Keratinocyte (primary cell): ENCODE results near the gene E2F1. TPM values are rescaled to one million over a fixed set of nuclear protein-coding genes. Genes with fewer than 3 reads are reported as not detected.

Experiments
- DNase-seq: peaks from one replicate; pipeline ENCODE4 v3.0.0-alpha.2; 2011; ENCODE audit warnings: low read depth, missing footprints, low spot score
- FAIRE-seq: peaks from 2 replicates; lab custom pipeline; 2011; peaks lifted over from hg19 to GRCh38; lab: Jason Lieb, UNC
- H2AFZ ChIP-seq: 2 replicates; pipeline ENCODE4 v1.6.0; 2012; ENCODE audit warnings: low read length, control low read depth, inconsistent platforms; ENCODE audit not compliant: control insufficient read depth
- H3K27ac ChIP-seq: 2 replicates; pipeline ENCODE4 v1.5.1; 2011; ENCODE audit warnings: low read length; ENCODE audit not compliant: control insufficient read depth, insufficient read depth
- H3K27me3 ChIP-seq: 3 replicates; pipeline ENCODE4 v1.6.0; 2011; ENCODE audit warnings: low read length; ENCODE audit not compliant: control insufficient read depth, insufficient read depth; ENCODE audit errors: extremely low read depth
- H3K36me3 ChIP-seq, 2 experiments: 2 replicates in 1 of 2; 3 replicates in 1 of 2; pipeline ENCODE4 v1.5.1; 2011; ENCODE audit warnings: low read length in 2 of 2, mild to moderate bottlenecking in 1 of 2; ENCODE audit not compliant: control insufficient read depth in 2 of 2, insufficient read depth in 2 of 2; ENCODE audit errors: extremely low read depth in 1 of 2
- H3K4me1 ChIP-seq: 3 replicates; pipeline ENCODE4 v1.5.1; 2011; ENCODE audit warnings: low read length; ENCODE audit not compliant: control insufficient read depth, insufficient read depth; ENCODE audit errors: extremely low read depth
- H3K4me2 ChIP-seq: 3 replicates; pipeline ENCODE4 v1.6.0; 2011; ENCODE audit warnings: low read depth, low read length; ENCODE audit not compliant: control insufficient read depth, insufficient read depth; ENCODE audit errors: extremely low read depth
- H3K4me3 ChIP-seq, 3 experiments: fragments of 200-600 bp in 1 of 3; sonication (generic) in 1 of 3; 2 replicates in 2 of 3; 3 replicates in 1 of 3; pipeline ENCODE4 v1.5.1; 2011 to 2016; ENCODE audit warnings: low read length in 3 of 3, mild to moderate bottlenecking in 3 of 3, control low read depth in 2 of 3, inconsistent platforms in 1 of 3, low read depth in 1 of 3, mixed read lengths in 1 of 3, mixed run types in 1 of 3, moderate library complexity in 1 of 3; ENCODE audit not compliant: control insufficient read depth in 2 of 3, insufficient read depth in 2 of 3; ENCODE audit errors: extremely low read depth in 1 of 3
- H3K79me2 ChIP-seq: 2 replicates; pipeline ENCODE4 v1.6.0; 2012; ENCODE audit warnings: low read length; ENCODE audit not compliant: control insufficient read depth, insufficient read depth
- H3K9ac ChIP-seq: 3 replicates; pipeline ENCODE4 v1.6.0; 2011; ENCODE audit warnings: low read length; ENCODE audit not compliant: control insufficient read depth, insufficient read depth; ENCODE audit errors: extremely low read depth
- H3K9me1 ChIP-seq: 3 replicates; pipeline ENCODE4 v1.6.0; 2011; ENCODE audit warnings: low read length; ENCODE audit not compliant: control insufficient read depth, insufficient read depth; ENCODE audit errors: extremely low read depth
- H3K9me3 ChIP-seq: 2 replicates; pipeline ENCODE4 v1.5.1; 2012; ENCODE audit warnings: low read depth, low read length; ENCODE audit not compliant: control insufficient read depth
- H4K20me1 ChIP-seq: 3 replicates; pipeline ENCODE4 v1.6.0; 2011; ENCODE audit warnings: low read length; ENCODE audit not compliant: control insufficient read depth, insufficient read depth; ENCODE audit errors: extremely low read depth
- EZH2 ChIP-seq: IDR thresholded peaks from one replicate; pipeline ENCODE4 v1.6.1; 2012; ENCODE audit warnings: inconsistent platforms, mild to moderate bottlenecking, low read length, moderate library complexity
- dilution Hi-C: fragments of 300-500 bp; cut with MboI; formaldehyde crosslinking; loops from one replicate; pipeline ENCODE4 v1.7.0; 2020; ENCODE audit warnings: low sequenced_read_pairs; ENCODE audit not compliant: extremely low pct_ligation_motif_present
- polyA plus RNA-seq, 5 experiments: library from polyadenylated mRNA; depleted of rRNA in 3 of 5; stranded (reverse) in 3 of 5; stranded (forward) in 1 of 5; unstranded in 1 of 5; fragments of >200 nt; gene quantifications; 1 replicate in 1 of 5; 2 replicates in 3 of 5; 3 replicates in 1 of 5; pipeline versions ENCODE4 v1.2.1 to v1.2.3, GENCODE V29; 2011 to 2012; ENCODE audit warnings: missing spikeins in 2 of 5, low read depth in 1 of 5, low replicate concordance in 1 of 5
- TF ChIP-seq, protein P1 (sequence below), 3 experiments: IDR thresholded peaks in 1 of 3; conservative IDR thresholded peaks in 1 of 3; optimal IDR thresholded peaks in 1 of 3; 2 replicates in 2 of 3; 3 replicates in 1 of 3; pipeline versions ENCODE3 to v1.5.1; 2011; ENCODE audit warnings: low read length in 3 of 3, mild to moderate bottlenecking in 3 of 3, moderate library complexity in 2 of 3, control low read depth in 1 of 3, inconsistent platforms in 1 of 3; ENCODE audit not compliant: insufficient read depth in 2 of 3; ENCODE audit errors: extremely low read depth in 1 of 3

E2F1 gene
- polyA plus RNA-seq, 1 donor (not counting 4 experiments of a cell fraction or from before 2014, with no cell fraction given): 2.8 TPM

- H3K27me3 ChIP-seq: no peaks in the 10 kb centered on the region
- H3K36me3 ChIP-seq: no peaks in the 10 kb centered on the region
- no peak overlapping the region for H3K27ac ChIP-seq
- no peaks in the 10 kb centered on the region for H3K9me1 ChIP-seq
- no peaks in the 10 kb centered on the region for H4K20me1 ChIP-seq
- H3K4me3 ChIP-seq: peak overlapping the region; percentile 46 to 78 (median 47)
- no peaks in the 10 kb centered on the region for H3K9me3 ChIP-seq
- H3K9ac ChIP-seq: peak overlapping the region; percentile 69
- DNase-seq: no peak
- peak overlapping the region; percentile 81 for H3K4me2 ChIP-seq
- H3K4me1 ChIP-seq: peaks cover 23% of the 10 kb centered on the region
- no peaks in the 10 kb centered on the region for H3K79me2 ChIP-seq
- no peak for FAIRE-seq
- dilution Hi-C loops: no loop called here
- TF ChIP-seq, protein P1, sequence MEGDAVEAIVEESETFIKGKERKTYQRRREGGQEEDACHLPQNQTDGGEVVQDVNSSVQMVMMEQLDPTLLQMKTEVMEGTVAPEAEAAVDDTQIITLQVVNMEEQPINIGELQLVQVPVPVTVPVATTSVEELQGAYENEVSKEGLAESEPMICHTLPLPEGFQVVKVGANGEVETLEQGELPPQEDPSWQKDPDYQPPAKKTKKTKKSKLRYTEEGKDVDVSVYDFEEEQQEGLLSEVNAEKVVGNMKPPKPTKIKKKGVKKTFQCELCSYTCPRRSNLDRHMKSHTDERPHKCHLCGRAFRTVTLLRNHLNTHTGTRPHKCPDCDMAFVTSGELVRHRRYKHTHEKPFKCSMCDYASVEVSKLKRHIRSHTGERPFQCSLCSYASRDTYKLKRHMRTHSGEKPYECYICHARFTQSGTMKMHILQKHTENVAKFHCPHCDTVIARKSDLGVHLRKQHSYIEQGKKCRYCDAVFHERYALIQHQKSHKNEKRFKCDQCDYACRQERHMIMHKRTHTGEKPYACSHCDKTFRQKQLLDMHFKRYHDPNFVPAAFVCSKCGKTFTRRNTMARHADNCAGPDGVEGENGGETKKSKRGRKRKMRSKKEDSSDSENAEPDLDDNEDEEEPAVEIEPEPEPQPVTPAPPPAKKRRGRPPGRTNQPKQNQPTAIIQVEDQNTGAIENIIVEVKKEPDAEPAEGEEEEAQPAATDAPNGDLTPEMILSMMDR (optimal IDR thresholded peaks at IDR 0.05 in 1 of 3, IDR thresholded peaks at IDR 0.05 in 1 of 3, conservative IDR thresholded peaks at IDR 0.05 in 1 of 3; ENCODE audit: extremely low read depth in 1 of 3, insufficient read depth in 2 of 3, low read length in 3 of 3): peak; percentile 79 to 97 (median 94)
- no peak for TF ChIP-seq EZH2
- H2AFZ ChIP-seq: peak overlapping the region; percentile 72
Measured at GRCh38 chr20:33667676-33668465, 18.3 kb downstream of the E2F1 start.

- Histone ChIP-seq H3K27ac (peak overlapping the region; percentile 11), H3K4me1 (peaks cover 27% of the 10 kb centered on the region), H3K36me3 (no peaks in the 10 kb centered on the region), H3K9me3 (no peaks in the 10 kb centered on the region), H3K4me3 (peak overlapping the region; percentile 47 to 78 (median 68)), H3K9ac (peak overlapping the region; percentile 69), H3K9me1 (no peaks in the 10 kb centered on the region), H4K20me1 (no peaks in the 10 kb centered on the region), H3K4me2 (peak overlapping the region; percentile 81), H3K79me2 (no peaks in the 10 kb centered on the region), H2AFZ (peak overlapping the region; percentile 82), H3K27me3 (no peaks in the 10 kb centered on the region)
- dilution Hi-C loops: no loop called here
- DNase-seq (no peak), FAIRE-seq (no peak)
- TF ChIP-seq EZH2: no peak
- TF ChIP-seq, protein P1 (optimal IDR thresholded peaks at IDR 0.05 in 1 of 3, IDR thresholded peaks at IDR 0.05 in 1 of 3, conservative IDR thresholded peaks at IDR 0.05 in 1 of 3; ENCODE audit: extremely low read depth in 1 of 3, insufficient read depth in 2 of 3, low read length in 3 of 3): no peak
Measured at GRCh38 chr20:33667245-33667675, 18.9 kb downstream of the E2F1 start.
